ENCODE data around the gene PDZD4.

DNA sequence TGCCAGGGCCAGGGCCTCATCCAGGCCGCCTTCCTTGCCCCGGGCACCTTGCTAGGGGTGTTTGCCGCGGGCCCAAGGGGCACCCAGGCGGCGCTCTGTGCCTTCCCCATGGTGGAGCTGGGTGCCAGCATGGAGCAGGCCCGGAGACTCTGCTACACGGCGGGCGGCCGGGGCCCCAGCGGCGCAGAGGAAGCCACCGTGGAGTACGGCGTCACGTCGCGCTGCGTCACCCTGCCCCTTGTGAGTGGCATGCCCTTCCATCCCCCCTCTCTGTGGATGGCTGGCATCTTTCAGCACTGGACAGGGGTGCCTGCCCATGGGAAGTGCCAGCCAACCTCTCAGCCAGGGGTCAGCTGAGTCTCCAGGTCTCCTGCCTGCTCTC lies 62.7 kb downstream of the PDZD4 start:
- TF ChIP-seq, protein P1, sequence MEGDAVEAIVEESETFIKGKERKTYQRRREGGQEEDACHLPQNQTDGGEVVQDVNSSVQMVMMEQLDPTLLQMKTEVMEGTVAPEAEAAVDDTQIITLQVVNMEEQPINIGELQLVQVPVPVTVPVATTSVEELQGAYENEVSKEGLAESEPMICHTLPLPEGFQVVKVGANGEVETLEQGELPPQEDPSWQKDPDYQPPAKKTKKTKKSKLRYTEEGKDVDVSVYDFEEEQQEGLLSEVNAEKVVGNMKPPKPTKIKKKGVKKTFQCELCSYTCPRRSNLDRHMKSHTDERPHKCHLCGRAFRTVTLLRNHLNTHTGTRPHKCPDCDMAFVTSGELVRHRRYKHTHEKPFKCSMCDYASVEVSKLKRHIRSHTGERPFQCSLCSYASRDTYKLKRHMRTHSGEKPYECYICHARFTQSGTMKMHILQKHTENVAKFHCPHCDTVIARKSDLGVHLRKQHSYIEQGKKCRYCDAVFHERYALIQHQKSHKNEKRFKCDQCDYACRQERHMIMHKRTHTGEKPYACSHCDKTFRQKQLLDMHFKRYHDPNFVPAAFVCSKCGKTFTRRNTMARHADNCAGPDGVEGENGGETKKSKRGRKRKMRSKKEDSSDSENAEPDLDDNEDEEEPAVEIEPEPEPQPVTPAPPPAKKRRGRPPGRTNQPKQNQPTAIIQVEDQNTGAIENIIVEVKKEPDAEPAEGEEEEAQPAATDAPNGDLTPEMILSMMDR (conservative IDR thresholded peaks at IDR 0.05; ENCODE audit: low read depth, low read length) = no peak
- no peak for TF ChIP-seq EZH2 (IDR thresholded peaks at IDR 0.05; ENCODE audit: low read length, unreplicated experiment)
- no peak for TF ChIP-seq EZH2phosphoT487 (IDR thresholded peaks at IDR 0.05; ENCODE audit: borderline replicate concordance, low read length)
